Gastroesophageal sphincter (tissue), 4 donors: ENCODE measurements around the gene NOTUM. TPM values are rescaled to one million over a fixed set of nuclear protein-coding genes. Genes with fewer than 3 reads are reported as not detected.

Source experiments
- ATAC-seq: fragments of 150-250 bp; one replicate; pipeline ENCODE4 v1.9.1; 2016; ENCODE audit warnings: mild to moderate bottlenecking, moderate library complexity
- H3K27ac ChIP-seq, 4 donors: fragments of 200-600 bp; sonication (generic) in 3 of 4; 1 replicate in 3 of 4; 2 replicates in 1 of 4; pipeline ENCODE4 v1.5.1; 2016 to 2019
- H3K27me3 ChIP-seq: fragments of 200-600 bp; sonication (generic); one replicate; pipeline ENCODE4 v1.5.1; 2019
- H3K36me3 ChIP-seq, 2 donors: fragments of 200-600 bp; sonication (generic); one replicate each; pipeline ENCODE4 v1.5.1; 2019; ENCODE audit warnings: control low read depth in 1 of 2
- H3K4me1 ChIP-seq, 3 donors: fragments of 200-600 bp; sonication (generic); 1 replicate in 2 of 3; 2 replicates in 1 of 3; pipeline ENCODE4 v1.5.1; 2016 to 2019; ENCODE audit warnings: control low read depth in 2 of 3
- H3K4me3 ChIP-seq, 2 donors: fragments of 200-600 bp; sonication (generic); one replicate each; pipeline ENCODE4 v1.5.1; 2019; ENCODE audit warnings: mild to moderate bottlenecking in 1 of 2, moderate library complexity in 1 of 2
- H3K9me3 ChIP-seq, 3 donors: fragments of 200-600 bp; sonication (generic); one replicate each; pipeline ENCODE4 v1.5.1; 2017 to 2019; ENCODE audit warnings: control low read depth in 2 of 3
- CTCF ChIP-seq, 4 experiments: fragments of 200-600 bp in 2 of 4; fragments of 450-650 bp in 2 of 4; sonication (generic) in 1 of 4; IDR thresholded peaks; one replicate each; pipeline ENCODE4 v1.5.1; 2017 to 2019; ENCODE audit warnings: antibody characterized with exemption in 4 of 4, mild to moderate bottlenecking in 2 of 4, moderate library complexity in 2 of 4
- EP300 ChIP-seq: sonication (generic); formaldehyde crosslinking; IDR thresholded peaks from one replicate; pipeline ENCODE4 v1.6.1; 2017; ENCODE audit warnings: antibody characterized with exemption, mild to moderate bottlenecking
- POLR2A ChIP-seq, 2 donors: fragments of 450-650 bp; IDR thresholded peaks; one replicate each; pipeline ENCODE4 v1.6.1; 2017; ENCODE audit warnings: antibody characterized with exemption in 2 of 2, mild to moderate bottlenecking in 2 of 2, moderate library complexity in 1 of 2
- POLR2AphosphoS5 ChIP-seq: sonication (generic); formaldehyde crosslinking; IDR thresholded peaks from one replicate; pipeline ENCODE4 v1.6.1; 2017; ENCODE audit warnings: antibody characterized with exemption
- WGBS, 2 donors: methylation state at CpG; one replicate each; pipeline ENCODE4 v1.1.5; 2018; ENCODE audit warnings: low coverage in 1 of 2; 5-methylcytosine and 5-hydroxymethylcytosine counted together
- total RNA-seq, 4 donors: library from RNA; depleted of rRNA; stranded (reverse); fragments of >200 nt; gene quantifications; one replicate each; pipeline ENCODE4 v1.1.0, GENCODE V29; 2016

Gene NOTUM
- total RNA-seq, 4 donors from 2014 or later = 0.22 TPM; not detected in 3

GRCh38 chr17:81907219-81908145 lies 53.5 kb downstream of the NOTUM start:
- H3K27me3 ChIP-seq = peaks cover 8% of the 10 kb centered on the region
- TF ChIP-seq POLR2A (IDR thresholded peaks at IDR 0.05) (no peak), POLR2AphosphoS5 (no peak), EP300 (no peak), CTCF (IDR thresholded peaks at IDR 0.05) (no peak)
- H3K4me3 ChIP-seq = no peak overlapping the region
- no peak for ATAC-seq
- H3K4me1 ChIP-seq = peaks cover 0 to 26% (median 8%) of the 10 kb centered on the region in 3 donors
- no peak overlapping the region for H3K27ac ChIP-seq
- peaks cover 0 to 66% of the 10 kb centered on the region in 2 donors for H3K36me3 ChIP-seq
- H3K9me3 ChIP-seq = no peaks in the 10 kb centered on the region
- 80 to 94% methylated on average over 1 to 3 of the region's 26 CpGs for whole genome bisulfite sequencing, 2 donors

- no peaks in the 10 kb centered on the region for H3K9me3 ChIP-seq
- no peak for TF ChIP-seq POLR2AphosphoS5
- TF ChIP-seq CTCF (IDR thresholded peaks at IDR 0.05) = no peak
- no peak for TF ChIP-seq EP300
- no peak for TF ChIP-seq POLR2A (IDR thresholded peaks at IDR 0.05)
- peaks cover 17% of the 10 kb centered on the region for H3K27me3 ChIP-seq
- peaks cover 0 to 30% (median 16%) of the 10 kb centered on the region in 3 donors for H3K4me1 ChIP-seq
- no peak overlapping the region for H3K27ac ChIP-seq
- ATAC-seq = no peak
- H3K36me3 ChIP-seq = peaks cover 0 to 59% of the 10 kb centered on the region in 2 donors
- H3K4me3 ChIP-seq = no peak overlapping the region
- 100% methylated on average over 3 of the region's 15 CpGs; no CpG with 5 or more reads in 1 of the 2 donors for WGBS, 2 donors
Measured at GRCh38 chr17:81906476-81907218, 54.3 kb downstream of the NOTUM start.

GRCh38 chr17:81905993-81906392 lies 55.0 kb downstream of the NOTUM start:
- Histone ChIP-seq H3K27ac (no peak overlapping the region), H3K27me3 (peaks cover 23% of the 10 kb centered on the region), H3K36me3 (peaks cover 0 to 62% of the 10 kb centered on the region in 2 donors), H3K9me3 (no peaks in the 10 kb centered on the region), H3K4me1 (peaks cover 0 to 32% (median 17%) of the 10 kb centered on the region in 3 donors), H3K4me3 (no peak overlapping the region)
- TF ChIP-seq CTCF (IDR thresholded peaks at IDR 0.05) = no peak
- TF ChIP-seq EP300 = no peak
- no peak for TF ChIP-seq POLR2AphosphoS5
- no peak for TF ChIP-seq POLR2A (IDR thresholded peaks at IDR 0.05)
- no CpG with 5 or more reads among the region's 10 CpGs for WGBS, 2 donors
- ATAC-seq = no peak

- Histone ChIP-seq H3K9me3 (no peaks in the 10 kb centered on the region), H3K4me1 (peaks cover 0 to 28% (median 15%) of the 10 kb centered on the region in 3 donors), H3K27me3 (peaks cover 24% of the 10 kb centered on the region), H3K36me3 (peaks cover 0 to 66% of the 10 kb centered on the region in 2 donors), H3K27ac (no peak overlapping the region), H3K4me3 (no peak overlapping the region)
- TF ChIP-seq POLR2AphosphoS5 (no peak), CTCF (IDR thresholded peaks at IDR 0.05) (no peak), EP300 (no peak), POLR2A (IDR thresholded peaks at IDR 0.05) (no peak)
- no CpG with 5 or more reads among the region's 16 CpGs for WGBS, 2 donors
- ATAC-seq = no peak
Measured at GRCh38 chr17:81905424-81905875, 55.5 kb downstream of the NOTUM start.
